Stimulated activated CD4-positive, alpha-beta T cell treated with anti-CD3 and anti-CD28 coated beads, Interleukin-12 subunit alpha, Interleukin-12 subunit beta, amount 100 ng/mL, for 4 hours (primary cell): ENCODE measurements around the gene TEAD1.
"Not testable (repeated sequence)": the region's sequence is repeated elsewhere in the genome, so short reads cannot be mapped to it uniquely, and the experiment has no call there.

Source experiments
- DNase-seq: peaks from one replicate; pipeline ENCODE4 v3.0.0-alpha.2; 2020

Gene TEAD1

GRCh38 chr11:12744826-12745502 is 70.7 kb downstream of the TEAD1 start:
- no peak for DNase-seq

GRCh38 chr11:12745787-12746186 is 71.6 kb downstream of the TEAD1 start:
- DNase-seq = no peak

GRCh38 chr11:12746593-12747097 is 72.4 kb downstream of the TEAD1 start:
- DNase-seq = no peak

GRCh38 chr11:12748561-12748960 is 74.3 kb downstream of the TEAD1 start:
- DNase-seq = no peak

GRCh38 chr11:12749442-12749841 is 75.2 kb downstream of the TEAD1 start:
- no peak for DNase-seq

GRCh38 chr11:12750181-12750580 is 76.0 kb downstream of the TEAD1 start:
- DNase-seq = no peak

- DNase-seq = no peak
Observed at GRCh38 chr11:12752868-12753524, 78.8 kb downstream of the TEAD1 start.

GRCh38 chr11:12754021-12754420 is 79.8 kb downstream of the TEAD1 start:
- no peak for DNase-seq

- no peak for DNase-seq
Observed at GRCh38 chr11:12754582-12755234, 80.5 kb downstream of the TEAD1 start.

GRCh38 chr11:12755510-12756453 is 81.6 kb downstream of the TEAD1 start:
- no peak for DNase-seq

- no peak for DNase-seq
Observed at GRCh38 chr11:12756454-12756806, 82.2 kb downstream of the TEAD1 start.

GRCh38 chr11:12756867-12757266 is 82.6 kb downstream of the TEAD1 start:
- no peak for DNase-seq

- DNase-seq = no peak
Observed at GRCh38 chr11:12757416-12757815, 83.2 kb downstream of the TEAD1 start.

GRCh38 chr11:12758117-12758516 is 83.9 kb downstream of the TEAD1 start:
- not testable (repeated sequence) for DNase-seq

GRCh38 chr11:12761029-12761428 is 86.8 kb downstream of the TEAD1 start:
- DNase-seq = no peak

GRCh38 chr11:12762278-12762677 is 88.1 kb downstream of the TEAD1 start:
- no peak for DNase-seq

- no peak for DNase-seq
Observed at GRCh38 chr11:12762696-12763324, 88.6 kb downstream of the TEAD1 start.

GRCh38 chr11:12764187-12764914 is 90.1 kb downstream of the TEAD1 start:
- no peak for DNase-seq

GRCh38 chr11:12765428-12765827 is 91.2 kb downstream of the TEAD1 start:
- DNase-seq = no peak

GRCh38 chr11:12767027-12767426 is 92.8 kb downstream of the TEAD1 start:
- DNase-seq = no peak

- DNase-seq = no peak
Observed at GRCh38 chr11:12767577-12767976, 93.4 kb downstream of the TEAD1 start.
